HEK293T (cell line): Measurements from ENCODE around the gene NSUN5.

Experiments
- ARNT ChIP-seq: fragments of 450-650 bp; IDR thresholded peaks from 2 replicates; pipeline ENCODE4 v1.6.1; 2017; ENCODE audit warnings: mild to moderate bottlenecking
- FOXA1 ChIP-seq: fragments of 450-650 bp; IDR thresholded peaks from 2 replicates; pipeline ENCODE4 v1.6.1; 2016; ENCODE audit warnings: mild to moderate bottlenecking

- TF ChIP-seq FOXA1 (no peak), ARNT (no peak)
These were observed 1.2 kb downstream of the NSUN5 start for GRCh38 chr7:73307436-73307835.
